GM12872 (cell line): ENCODE measurements around the gene PTGIR.
A peak's percentile ranks its signal among the peaks of the same experiment; 100 is the strongest.

Experiments
- CTCF ChIP-seq: IDR thresholded peaks from 3 replicates; pipeline ENCODE4 v1.5.1; 2011; ENCODE audit warnings: low read depth, mild to moderate bottlenecking, low read length, moderate library complexity; ENCODE audit not compliant: insufficient read depth

PTGIR gene

GRCh38 chr19:46618670-46619231 lies 6.1 kb downstream of the PTGIR start:
- TF ChIP-seq CTCF, result no peak

DNA sequence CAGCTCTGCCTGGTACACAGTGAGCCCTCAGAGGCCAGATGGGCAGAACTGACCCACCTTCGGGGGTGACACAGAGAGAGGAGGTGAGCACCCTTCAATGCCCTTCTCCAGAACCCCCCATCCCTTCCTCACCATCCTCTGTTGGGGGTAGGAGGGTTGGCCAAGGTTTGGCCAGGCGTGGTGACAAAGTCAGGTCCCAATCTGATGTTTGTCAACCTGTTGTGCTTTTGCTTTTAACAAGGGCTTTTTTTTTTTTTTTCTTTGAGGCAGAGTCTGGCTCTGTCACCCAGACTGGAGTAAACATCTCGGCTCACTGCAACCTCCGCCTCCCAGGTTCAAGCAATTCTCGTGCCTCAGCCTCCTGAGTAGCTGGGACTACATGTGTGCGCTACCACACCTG lies 7.3 kb downstream of the PTGIR start:
- TF ChIP-seq CTCF, result no peak

GRCh38 chr19:46616631-46617322 lies 8.1 kb downstream of the PTGIR start:
- peak; percentile 51; the same call in 2 of the 3 replicates for TF ChIP-seq CTCF

DNA sequence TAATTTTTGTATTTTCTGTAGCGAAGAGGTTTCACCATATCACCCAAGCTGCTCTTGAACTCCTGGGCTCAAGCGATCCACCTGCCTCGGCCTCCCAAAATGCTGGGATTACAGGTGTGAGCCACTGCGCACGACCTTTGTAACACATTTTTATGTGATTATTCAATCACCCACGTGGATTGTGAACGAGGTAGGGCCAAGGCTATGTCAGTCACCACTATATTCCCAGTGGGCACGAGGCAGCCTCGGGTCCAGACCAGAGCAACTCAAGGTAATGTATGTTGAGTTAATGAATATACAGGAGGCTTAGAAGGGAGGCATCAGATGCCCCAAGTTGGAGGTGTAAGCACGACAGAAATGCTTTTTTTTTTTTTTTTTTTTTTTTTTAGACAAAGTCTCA lies 8.9 kb downstream of the PTGIR start:
- no peak for TF ChIP-seq CTCF

GRCh38 chr19:46614114-46614722 lies 10.7 kb downstream of the PTGIR start:
- TF ChIP-seq CTCF, result peak; percentile 89

GRCh38 chr19:46613525-46613924 lies 11.4 kb downstream of the PTGIR start:
- no peak for TF ChIP-seq CTCF

- TF ChIP-seq CTCF, result no peak
Measured at GRCh38 chr19:46611776-46612175, 13.1 kb downstream of the PTGIR start.
